Activated naive CD8-positive, alpha-beta T cell treated with anti-CD3 and anti-CD28 coated beads for 36 hours (primary cell): ENCODE data around the gene BIK. TPM values are rescaled to one million over a fixed set of nuclear protein-coding genes. Genes with fewer than 3 reads are reported as not detected.

Source experiments
- DNase-seq: peaks from one replicate; pipeline ENCODE4 v3.0.0; 2021
- H3K27ac Mint-ChIP-seq: one replicate; pipeline ENCODE4 v1.8.0; 2022; ENCODE audit warnings: mild to moderate bottlenecking, moderate library complexity, mixed read lengths
- H3K27me3 Mint-ChIP-seq: one replicate; pipeline ENCODE4 v1.8.0; 2022; ENCODE audit warnings: mild to moderate bottlenecking, mixed read lengths
- H3K36me3 Mint-ChIP-seq: one replicate; pipeline ENCODE4 v1.8.0; 2021; ENCODE audit warnings: mild to moderate bottlenecking, mixed read lengths
- H3K4me1 Mint-ChIP-seq: one replicate; pipeline ENCODE4 v1.8.0; 2021; ENCODE audit warnings: mixed read lengths
- H3K4me3 Mint-ChIP-seq: one replicate; pipeline ENCODE4 v1.8.0; 2022; ENCODE audit warnings: mild to moderate bottlenecking, moderate library complexity, mixed read lengths
- H3K9me3 Mint-ChIP-seq: one replicate; pipeline ENCODE4 v1.8.0; 2022; ENCODE audit warnings: mixed read lengths
- total RNA-seq, 2 experiments: library from RNA; stranded (reverse); gene quantifications; one replicate each; pipeline ENCODE4 v1.2.3, GENCODE V29; 2021

Gene BIK
- total RNA-seq, 2 experiments from 2014 or later = 2.2 to 3.3 TPM

DNA sequence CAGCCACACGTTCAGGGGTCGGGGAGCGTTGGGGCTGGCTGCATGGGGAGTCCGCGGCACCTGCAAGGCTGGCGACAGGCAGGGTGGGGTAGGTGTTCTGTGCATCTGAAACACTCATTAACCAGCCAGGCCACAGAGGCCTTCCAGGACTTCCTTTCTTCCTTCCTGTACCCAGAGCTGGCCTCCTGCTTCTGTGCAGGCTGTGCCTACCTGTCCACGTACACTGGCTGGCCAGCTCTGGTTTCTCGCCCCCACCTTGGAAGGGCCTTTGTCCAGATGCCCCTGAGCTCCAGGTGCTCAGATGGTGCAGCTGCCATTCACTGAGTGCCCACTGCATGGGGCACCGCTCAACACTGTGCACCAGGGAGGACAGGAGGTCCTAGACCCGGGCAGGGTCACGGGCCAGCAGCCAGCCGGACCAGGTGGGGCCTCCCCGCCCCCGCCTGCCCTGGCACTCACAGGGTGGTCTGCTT, 60.5 kb downstream of the BIK start:
- no peaks in the 10 kb centered on the region for H3K4me1 Mint-ChIP-seq
- no peak for DNase-seq
- no peaks in the 10 kb centered on the region for H3K27me3 Mint-ChIP-seq
- H3K36me3 Mint-ChIP-seq = peaks cover 15% of the 10 kb centered on the region
- H3K9me3 Mint-ChIP-seq = no peaks in the 10 kb centered on the region
- H3K4me3 Mint-ChIP-seq = no peak overlapping the region
- H3K27ac Mint-ChIP-seq = no peak overlapping the region

DNA sequence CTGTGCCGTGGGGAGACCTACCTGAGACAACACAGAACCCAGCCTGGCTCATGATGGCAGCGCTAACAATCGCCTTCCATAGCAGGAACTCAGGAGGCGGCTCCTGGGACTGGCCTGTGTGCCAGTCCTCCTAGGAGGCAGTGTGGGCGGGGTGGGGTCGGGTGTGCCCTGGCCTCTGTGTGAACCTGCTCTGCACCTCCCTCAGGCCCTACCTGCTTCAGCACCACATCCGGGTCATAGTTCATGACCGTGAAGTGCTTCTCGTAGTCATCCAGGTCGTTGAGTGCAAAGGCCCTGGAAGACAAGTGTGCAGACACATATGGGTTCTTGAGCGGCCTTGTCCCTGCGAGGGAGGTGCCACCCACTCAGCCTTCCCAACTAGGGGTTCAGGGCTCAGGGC, 61.1 kb downstream of the BIK start:
- no peak for DNase-seq
- Mint-ChIP-seq H3K4me1 (no peaks in the 10 kb centered on the region), H3K27me3 (no peaks in the 10 kb centered on the region), H3K27ac (no peak overlapping the region), H3K4me3 (no peak overlapping the region), H3K36me3 (peaks cover 16% of the 10 kb centered on the region), H3K9me3 (no peaks in the 10 kb centered on the region)

DNA sequence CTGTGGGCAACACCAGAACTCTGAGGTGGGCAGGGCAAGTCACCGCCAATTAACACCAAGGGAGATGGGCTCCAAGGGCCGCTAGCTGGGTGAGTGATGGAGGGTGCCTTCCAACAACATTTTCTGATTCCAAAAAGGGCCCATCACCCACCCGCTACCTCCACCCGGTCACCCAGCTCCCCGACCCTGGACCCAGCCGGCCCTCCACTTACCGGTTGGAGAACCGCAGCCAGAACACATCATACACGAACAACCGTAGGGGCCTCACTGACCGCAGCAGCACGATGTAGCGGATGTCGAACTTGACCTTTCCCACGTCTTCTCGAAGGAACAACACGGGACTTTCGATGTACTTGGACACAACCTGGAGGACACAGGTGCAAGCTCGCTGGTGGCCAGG, 61.6 kb downstream of the BIK start:
- Mint-ChIP-seq H3K9me3 (no peaks in the 10 kb centered on the region), H3K36me3 (peaks cover 16% of the 10 kb centered on the region), H3K27me3 (no peaks in the 10 kb centered on the region), H3K4me1 (no peaks in the 10 kb centered on the region), H3K4me3 (no peak overlapping the region), H3K27ac (no peak overlapping the region)
- DNase-seq = no peak

DNA sequence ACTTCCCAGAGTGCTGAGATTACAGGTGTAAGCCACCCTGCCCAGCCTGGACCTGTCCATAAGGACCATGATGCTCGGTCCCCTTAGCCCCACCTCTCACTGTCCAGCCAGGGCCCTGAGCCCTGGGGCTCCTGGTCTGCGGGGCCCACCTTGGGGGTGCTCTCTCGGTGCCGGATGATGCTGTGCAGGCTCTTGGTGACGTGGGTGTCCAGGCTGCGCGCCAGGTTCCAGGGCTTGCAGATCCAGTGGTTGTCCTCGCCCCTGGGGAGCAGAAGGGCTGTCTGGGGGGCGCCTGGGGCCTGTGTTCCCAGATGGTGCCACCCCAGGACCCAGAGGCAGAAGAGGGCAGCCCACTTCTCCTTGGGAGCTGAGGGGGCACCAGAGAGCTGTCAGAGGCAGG, 63.0 kb downstream of the BIK start:
- Mint-ChIP-seq H3K36me3 (peaks cover 21% of the 10 kb centered on the region), H3K4me3 (no peak overlapping the region), H3K27ac (no peak overlapping the region), H3K9me3 (no peaks in the 10 kb centered on the region), H3K27me3 (no peaks in the 10 kb centered on the region), H3K4me1 (no peaks in the 10 kb centered on the region)
- no peak for DNase-seq

DNA sequence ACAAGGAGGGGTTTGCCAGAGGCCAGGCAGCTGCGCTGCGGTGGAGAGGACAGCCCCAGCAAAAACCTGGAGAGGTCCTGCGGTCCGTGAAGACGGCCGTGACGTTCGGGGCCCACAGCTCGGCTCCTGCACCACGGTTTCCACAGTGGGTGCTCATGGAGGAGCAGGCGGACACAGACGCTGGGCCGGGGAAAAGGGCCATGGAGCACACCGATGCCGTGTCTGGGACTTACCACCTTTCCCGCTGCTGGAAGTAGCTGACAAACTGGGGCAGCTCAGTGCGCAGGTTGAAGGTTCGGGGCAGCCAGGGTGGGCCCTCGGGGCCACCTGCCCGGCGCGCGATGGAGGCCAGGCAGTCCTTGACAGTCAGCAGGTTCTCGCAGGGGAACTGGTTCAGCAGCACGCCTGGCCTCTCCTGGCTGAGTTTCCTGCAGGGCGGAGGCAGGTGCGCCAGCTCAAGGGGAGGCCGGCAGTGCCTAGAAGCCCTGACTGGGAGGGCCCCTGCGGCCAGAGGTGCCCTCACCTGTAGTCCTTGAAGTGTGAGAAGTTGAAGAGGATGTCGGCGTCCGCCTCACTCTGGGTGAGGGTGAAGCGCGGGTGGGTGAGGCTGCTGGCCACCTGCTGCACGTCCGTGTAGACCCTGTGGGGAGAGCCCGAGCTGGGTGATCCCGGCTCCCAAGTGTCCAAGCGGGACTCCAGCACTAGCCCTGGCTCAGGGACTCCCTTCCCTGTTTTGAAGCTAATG, 63.6 kb downstream of the BIK start:
- no peak for DNase-seq
- H3K36me3 Mint-ChIP-seq = peaks cover 27% of the 10 kb centered on the region

DNA sequence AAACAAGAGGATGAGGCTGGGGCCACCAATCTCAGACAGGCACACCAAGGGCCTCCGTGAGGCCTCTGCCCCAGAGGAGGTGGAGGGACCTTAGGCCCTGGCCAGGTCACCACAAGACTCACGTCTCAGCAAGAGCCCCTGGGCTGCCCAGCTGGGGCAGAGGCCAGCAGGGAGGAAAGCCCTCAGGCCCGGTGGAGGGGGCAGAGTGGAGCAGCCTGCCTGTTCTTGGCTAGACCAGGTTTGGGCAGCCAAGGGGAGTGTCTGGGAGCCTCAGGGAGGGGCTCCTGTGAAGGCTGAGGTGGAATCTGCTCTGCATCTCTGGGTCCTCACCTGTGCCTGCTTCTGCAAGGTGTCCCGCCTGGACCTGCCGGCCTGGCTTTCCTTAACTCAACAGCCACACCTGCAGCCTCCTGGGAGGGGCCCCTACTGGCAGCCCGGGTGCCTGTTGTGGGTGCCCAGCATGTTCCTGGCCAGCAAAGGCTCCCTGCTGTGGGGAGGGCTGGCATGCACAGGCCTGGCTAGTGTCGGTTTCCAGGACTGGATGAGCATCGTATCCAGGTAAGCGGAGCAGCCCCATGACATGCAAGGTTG, 64.5 kb downstream of the BIK start:
- peaks cover 34% of the 10 kb centered on the region for H3K36me3 Mint-ChIP-seq
- no peaks in the 10 kb centered on the region for H3K4me1 Mint-ChIP-seq
- H3K27ac Mint-ChIP-seq = no peak overlapping the region

More for the DNA sequence above, 63.6 kb downstream of the BIK start:
- no peaks in the 10 kb centered on the region for H3K9me3 Mint-ChIP-seq
- no peak overlapping the region for H3K27ac Mint-ChIP-seq
- no peak overlapping the region for H3K4me3 Mint-ChIP-seq
- H3K4me1 Mint-ChIP-seq = no peaks in the 10 kb centered on the region
- no peaks in the 10 kb centered on the region for H3K27me3 Mint-ChIP-seq

DNA sequence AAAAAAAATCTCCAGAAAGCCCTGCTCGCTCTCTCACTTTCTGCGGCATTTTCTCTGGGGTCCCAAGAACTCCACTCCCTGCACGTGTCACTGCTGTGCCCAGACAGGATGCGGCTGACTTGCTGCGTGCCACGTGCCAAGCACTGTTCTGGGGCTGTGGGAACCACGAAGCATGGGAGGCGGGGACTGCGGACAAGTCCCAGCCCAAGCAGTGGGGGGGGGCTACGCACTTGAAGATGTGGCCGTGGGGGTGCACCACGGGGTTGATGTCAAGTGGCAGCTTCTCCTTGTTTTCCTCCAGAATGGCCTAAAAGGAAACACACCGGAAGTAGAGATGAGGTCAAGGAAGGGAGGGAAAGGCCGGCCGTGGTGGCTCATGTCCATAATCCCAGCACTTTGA, 65.5 kb downstream of the BIK start:
- DNase-seq = no peak
- Mint-ChIP-seq H3K27me3 (no peaks in the 10 kb centered on the region), H3K27ac (no peak overlapping the region), H3K36me3 (peaks cover 37% of the 10 kb centered on the region), H3K4me3 (no peak overlapping the region), H3K4me1 (no peaks in the 10 kb centered on the region), H3K9me3 (no peaks in the 10 kb centered on the region)

More for the DNA sequence above, 64.5 kb downstream of the BIK start:
- Mint-ChIP-seq H3K27me3 (no peaks in the 10 kb centered on the region), H3K9me3 (no peaks in the 10 kb centered on the region), H3K4me3 (no peak overlapping the region)
- DNase-seq = no peak

DNA sequence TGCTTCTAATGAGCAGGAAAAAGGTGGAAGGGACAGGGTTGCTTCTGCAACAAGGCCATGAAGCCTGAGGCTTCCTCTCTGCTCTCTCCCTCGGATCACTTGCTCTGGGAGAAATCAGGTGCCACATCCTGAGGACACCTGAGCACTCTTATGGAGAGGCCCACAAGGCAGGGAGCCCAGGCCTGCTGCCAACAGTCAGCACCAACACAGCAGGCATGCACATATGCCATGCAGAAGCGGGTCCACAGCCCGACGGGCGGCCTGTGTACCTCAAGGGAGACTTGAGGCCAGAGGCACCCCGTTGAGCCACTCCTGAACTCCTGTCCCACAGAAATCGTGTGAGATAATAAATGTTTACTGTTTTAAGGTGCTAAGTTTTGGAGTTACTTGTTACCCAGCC, 66.9 kb downstream of the BIK start:
- no peaks in the 10 kb centered on the region for H3K27me3 Mint-ChIP-seq
- H3K4me1 Mint-ChIP-seq = no peaks in the 10 kb centered on the region
- DNase-seq = no peak
- no peaks in the 10 kb centered on the region for H3K9me3 Mint-ChIP-seq
- peaks cover 39% of the 10 kb centered on the region for H3K36me3 Mint-ChIP-seq
- no peak overlapping the region for H3K4me3 Mint-ChIP-seq
- H3K27ac Mint-ChIP-seq = no peak overlapping the region

Other genes starting within 250 kb of the BIK start
- gene PACSIN2, start 95.6 kb upstream of the BIK start, total RNA-seq = 10 to 100 TPM; 30.2 to 34.6 TPM
- 1 to 10 TPM; 3.9 to 4.2 TPM for gene TTLL1, start 21.4 kb upstream of the BIK start, total RNA-seq
- 10 to 100 TPM; 28.0 to 29.1 TPM for gene MCAT, start 32.6 kb downstream of the BIK start, total RNA-seq
- gene TSPO, start 40.8 kb downstream of the BIK start, total RNA-seq = 100 to 1,000 TPM; 101 to 115 TPM
- gene TTLL12, start 76.4 kb downstream of the BIK start, total RNA-seq = 100 to 1,000 TPM; 104 to 106 TPM
- under 1 TPM; 0.08 to 0.23 TPM for gene SCUBE1, start 232.6 kb downstream of the BIK start, total RNA-seq